GM19193 (cell line): ENCODE data around the gene LMO1.

Experiments used
- POLR2A ChIP-seq: IDR thresholded peaks from 4 replicates; pipeline ENCODE4 v1.6.1; 2011; ENCODE audit not compliant: insufficient read depth, insufficient read length; ENCODE audit errors: extremely low read depth

Gene LMO1

GRCh38 chr11:8292351-8292750 lies 28.7 kb upstream of the LMO1 start:
- no peak for TF ChIP-seq POLR2A

- no peak for TF ChIP-seq POLR2A
These were observed 28.0 kb upstream of the LMO1 start for GRCh38 chr11:8291421-8292350.

- no peak for TF ChIP-seq POLR2A
These were observed 26.6 kb upstream of the LMO1 start for GRCh38 chr11:8290081-8290810.

GRCh38 chr11:8289492-8289918 lies 25.8 kb upstream of the LMO1 start:
- no peak for TF ChIP-seq POLR2A

GRCh38 chr11:8288824-8289491 lies 25.3 kb upstream of the LMO1 start:
- TF ChIP-seq POLR2A, result no peak

DNA sequence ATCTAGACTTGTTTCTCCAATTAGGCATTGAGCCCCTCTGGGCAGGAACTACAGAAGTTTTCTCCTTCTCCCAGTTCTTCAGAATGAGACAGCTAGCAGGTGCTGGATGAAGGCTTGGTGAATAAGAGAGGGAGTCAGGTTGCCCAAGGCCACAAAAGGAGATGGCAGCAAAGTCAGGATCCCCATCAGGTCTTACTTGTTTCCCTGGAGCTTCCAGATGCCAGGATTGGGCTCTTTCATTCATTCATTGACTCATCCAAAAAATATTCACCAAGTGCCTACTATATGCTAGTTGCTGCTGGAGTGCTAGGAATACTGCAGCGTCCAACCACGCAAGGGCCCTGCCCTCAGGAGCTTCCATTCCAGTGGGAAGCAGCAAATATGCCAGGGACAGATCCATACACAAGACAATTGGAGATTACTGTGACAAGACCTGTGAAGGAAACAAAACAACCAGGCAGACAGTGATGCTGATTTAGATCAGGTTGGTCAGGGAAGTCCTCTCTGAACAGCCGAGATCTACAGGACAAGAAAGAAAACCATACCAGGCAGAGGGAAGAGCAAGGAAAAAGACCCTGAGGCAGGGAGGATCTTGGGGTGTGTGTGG lies 24.6 kb upstream of the LMO1 start:
- TF ChIP-seq POLR2A, result no peak

DNA sequence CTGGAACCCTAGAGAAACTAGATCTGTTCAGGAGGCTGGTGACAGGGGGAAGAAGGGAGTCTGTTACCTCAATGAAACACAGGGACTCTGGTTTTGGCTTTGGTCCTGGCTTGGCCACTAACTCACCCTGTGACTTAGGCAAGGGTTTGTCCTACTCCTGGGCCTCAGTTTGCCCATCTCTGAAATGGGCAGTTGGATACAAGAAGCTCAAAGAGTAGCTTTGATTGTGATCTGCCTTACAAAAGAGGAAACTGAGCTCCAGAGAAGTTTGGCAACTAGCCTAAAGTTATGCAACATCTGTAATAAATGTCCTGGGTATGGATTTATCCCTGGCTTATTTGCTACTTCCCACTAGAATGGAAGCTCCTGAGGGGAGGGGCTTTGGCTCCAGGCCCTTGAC lies 24.0 kb upstream of the LMO1 start:
- TF ChIP-seq POLR2A, result no peak

GRCh38 chr11:8287297-8287696 lies 23.6 kb upstream of the LMO1 start:
- no peak for TF ChIP-seq POLR2A

- TF ChIP-seq POLR2A, result no peak
These were observed 23.2 kb upstream of the LMO1 start for GRCh38 chr11:8286886-8287285.

- TF ChIP-seq POLR2A, result no peak
These were observed 22.1 kb upstream of the LMO1 start for GRCh38 chr11:8285796-8286195.

DNA sequence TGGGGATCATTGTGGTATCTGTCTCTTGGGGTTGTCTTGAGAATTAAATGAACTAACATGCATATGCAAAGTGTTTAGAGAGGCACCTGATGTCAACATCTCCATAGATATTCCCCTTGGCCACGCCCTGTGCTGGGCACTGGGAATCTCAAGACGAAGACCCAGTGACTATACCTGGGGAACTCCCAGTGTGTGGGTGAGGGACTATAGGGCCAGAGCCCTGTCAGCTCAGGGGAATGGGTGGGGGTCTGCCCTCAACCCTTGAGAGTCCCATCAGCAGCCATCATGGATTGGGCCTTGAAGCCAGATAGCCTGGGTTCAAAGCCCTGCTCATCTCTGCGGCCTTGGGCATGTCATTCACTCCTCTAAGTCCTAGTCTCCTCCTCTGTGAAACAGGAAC lies 21.6 kb upstream of the LMO1 start:
- no peak for TF ChIP-seq POLR2A

DNA sequence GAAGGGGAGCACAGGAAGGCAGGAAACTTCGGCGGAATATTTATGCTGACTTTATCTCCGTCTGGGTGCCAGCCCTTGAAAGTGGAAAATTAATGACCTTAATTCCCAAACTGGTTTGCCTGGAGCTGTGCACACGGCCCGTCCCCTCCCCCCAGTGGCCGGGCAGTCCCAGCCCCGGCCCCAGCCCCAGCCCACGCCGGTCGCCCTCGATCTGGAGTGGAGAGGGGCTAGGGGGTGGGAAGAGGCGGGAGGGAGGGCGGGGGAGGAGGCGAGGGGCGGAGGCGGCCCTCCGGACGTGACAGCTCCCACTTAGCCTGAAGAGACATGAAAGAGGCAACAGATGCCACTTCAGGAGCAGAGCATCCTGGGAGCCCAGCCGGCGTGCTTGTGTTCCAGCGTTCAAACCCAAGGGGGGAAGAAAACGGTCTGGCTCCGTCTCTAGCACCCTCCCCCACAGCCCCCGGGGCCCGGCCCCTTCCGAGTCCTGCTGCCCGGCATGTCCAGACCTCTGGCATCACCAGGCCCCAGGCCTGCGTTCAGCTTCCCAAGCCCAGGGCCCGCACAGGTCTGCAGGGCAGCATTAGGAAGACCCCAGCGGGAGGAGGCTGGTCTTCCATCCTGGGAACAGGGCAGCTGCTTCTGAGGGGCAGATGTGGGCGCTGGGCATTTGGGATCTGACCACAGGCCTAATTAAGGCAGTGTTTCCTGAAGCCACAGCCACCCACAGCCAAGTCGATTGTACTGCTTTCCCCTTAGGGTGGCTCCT lies 20.0 kb upstream of the LMO1 start:
- TF ChIP-seq POLR2A, result no peak

DNA sequence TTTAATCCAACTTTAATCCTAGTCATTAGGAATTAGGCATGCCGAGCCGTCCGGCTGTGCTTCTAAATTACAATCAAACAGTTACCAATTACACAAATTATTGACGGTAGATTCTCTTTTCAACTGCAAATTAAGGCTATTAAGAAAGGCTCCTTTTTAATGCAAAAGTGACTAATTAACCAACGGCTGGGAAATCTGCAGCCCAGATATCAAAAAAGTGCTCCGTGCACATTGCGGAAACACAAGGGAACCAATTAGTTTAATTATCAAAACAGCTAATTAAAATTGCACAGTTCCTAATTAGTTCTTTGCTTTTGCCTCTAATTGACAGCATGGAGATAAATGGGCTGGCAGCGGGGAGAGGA lies 19.4 kb upstream of the LMO1 start:
- TF ChIP-seq POLR2A, result no peak

GRCh38 chr11:8282631-8283030 lies 19.0 kb upstream of the LMO1 start:
- TF ChIP-seq POLR2A, result no peak
